HCT116 (cell line): ENCODE results near the gene RIMBP2. TPM values are rescaled to one million over a fixed set of nuclear protein-coding genes. Genes with fewer than 3 reads are reported as not detected.

Experiments used
- ATAC-seq: fragments of 200-7000 bp; cut with Tn5 transposase; 2 replicates; pipeline ENCODE4 v1.9.1; 2020; ENCODE audit warnings: mild to moderate bottlenecking, moderate library complexity
- BruUV-seq: library from RNA; stranded (reverse); fragments of 400-500 nt; replicated peaks from 2 replicates; lab custom pipeline; 2021; lab: Mats Ljungman, UMichigan
- CTCF ChIA-PET: fragments of 300-600 bp; sonication (Branson Sonifier 250); formaldehyde crosslinking; loops from one replicate; lab custom pipeline; 2021; ENCODE audit warnings: antibody characterized with exemption; lab: Charles Lee
- POLR2A ChIA-PET: fragments of 300-600, 350-600 bp; sonication (Branson Sonifier 250); formaldehyde crosslinking; loops from one replicate; lab custom pipeline; 2021; ENCODE audit warnings: antibody characterized with exemption; lab: Charles Lee
- RAD21 ChIA-PET, 2 experiments: fragments of 300-600 bp; sonication (Branson Sonifier 250); formaldehyde crosslinking; loops; one replicate each; lab custom pipeline; 2023; ENCODE audit warnings: low total read pairs in 2 of 2; ENCODE audit not compliant: uncharacterized antibody in 2 of 2, unreplicated experiment in 2 of 2, low non-redundant PET in 1 of 2; lab: Charles Lee
- DNase-seq: peaks from one replicate; pipeline ENCODE4 v3.0.0-alpha.2; 2010; ENCODE audit warnings: low read depth, low spot score
- H2AFZ ChIP-seq: fragments of 200-600 bp; shearing (Covaris generic), sonication (generic); 2 replicates; pipeline ENCODE4 v1.6.1; 2017; ENCODE audit warnings: low read depth, mixed run types, mixed read lengths, antibody characterized with exemption, low read length; ENCODE audit not compliant: poor library complexity, severe bottlenecking
- H3K27ac ChIP-seq: 2 replicates; pipeline ENCODE4 v1.5.1; 2012; ENCODE audit warnings: low read depth, low read length
- H3K27me3 ChIP-seq: fragments of 200-600 bp; sonication (generic); 2 replicates; pipeline ENCODE4 v1.6.1; 2016; ENCODE audit warnings: mixed run types, low read length, mixed read lengths; ENCODE audit not compliant: insufficient read depth
- H3K36me3 ChIP-seq, 2 experiments: fragments of 200-500 bp in 1 of 2; fragments of 200-600 bp in 1 of 2; sonication (Bioruptor generic) in 1 of 2; sonication (generic) in 1 of 2; 2 replicates each; pipeline versions ENCODE4 v1.5.1 to v1.6.1; 2014 to 2016; ENCODE audit warnings: low read length in 2 of 2, inconsistent platforms in 1 of 2, mixed read lengths in 1 of 2, mixed run types in 1 of 2; ENCODE audit not compliant: insufficient read depth in 2 of 2, control insufficient read depth in 1 of 2
- H3K4me1 ChIP-seq, 2 experiments: fragments of 200-600 bp in 1 of 2; sonication (generic) in 1 of 2; 2 replicates each; pipeline versions ENCODE4 v1.5.1 to v1.6.1; 2012 to 2017; ENCODE audit warnings: low read length in 2 of 2, inconsistent platforms in 1 of 2, mild to moderate bottlenecking in 1 of 2, mixed read lengths in 1 of 2, mixed run types in 1 of 2, moderate library complexity in 1 of 2; ENCODE audit not compliant: insufficient read depth in 2 of 2, control insufficient read depth in 1 of 2
- H3K4me2 ChIP-seq: fragments of 200-600 bp; sonication (generic); 2 replicates; pipeline ENCODE4 v1.6.1; 2017; ENCODE audit warnings: mixed run types, low read length, mixed read lengths
- H3K4me3 ChIP-seq, 2 experiments: fragments of 200-600 bp in 1 of 2; sonication (generic) in 1 of 2; replicated peaks in 1 of 2; 2 replicates each; pipeline ENCODE4 v1.5.1; 2011 to 2016; ENCODE audit warnings: low read length in 2 of 2, control low read depth in 1 of 2, low read depth in 1 of 2, mild to moderate bottlenecking in 1 of 2, mixed read lengths in 1 of 2, mixed run types in 1 of 2
- H3K79me2 ChIP-seq: fragments of 200-600 bp; sonication (generic); 2 replicates; pipeline ENCODE4 v1.6.1; 2017; ENCODE audit warnings: mild to moderate bottlenecking, mixed run types, low read length, moderate library complexity, mixed read lengths; ENCODE audit not compliant: insufficient read depth
- H3K9ac ChIP-seq: fragments of 200-600 bp; sonication (generic); 2 replicates; pipeline ENCODE4 v1.6.1; 2016; ENCODE audit warnings: low read length, mixed read lengths
- H3K9me2 ChIP-seq: fragments of 200-600 bp; sonication (generic), shearing (Covaris generic); 2 replicates; pipeline ENCODE4 v1.6.1; 2017; ENCODE audit warnings: mixed run types, mild to moderate bottlenecking, moderate library complexity; ENCODE audit not compliant: insufficient read depth
- H3K9me3 ChIP-seq, 2 experiments: fragments of 200-500 bp in 1 of 2; fragments of 200-600 bp in 1 of 2; sonication (Bioruptor generic) in 1 of 2; sonication (generic) in 1 of 2; 2 replicates each; pipeline ENCODE4 v1.6.1; 2014 to 2017; ENCODE audit warnings: low read length in 2 of 2, mixed read lengths in 2 of 2, inconsistent platforms in 1 of 2, low read depth in 1 of 2, mild to moderate bottlenecking in 1 of 2, mixed run types in 1 of 2, moderate library complexity in 1 of 2; ENCODE audit not compliant: control insufficient read depth in 1 of 2, insufficient read depth in 1 of 2
- H4K20me1 ChIP-seq: fragments of 200-600 bp; sonication (generic), shearing (Covaris generic); 2 replicates; pipeline ENCODE4 v1.6.1; 2017; ENCODE audit warnings: mixed run types, mild to moderate bottlenecking, moderate library complexity; ENCODE audit not compliant: insufficient read depth
- ATF3 ChIP-seq: IDR thresholded peaks from 2 replicates; pipeline ENCODE4 v1.6.1; 2012
- CBX3 ChIP-seq: IDR thresholded peaks from 2 replicates; pipeline ENCODE4 v1.6.1; 2012; ENCODE audit warnings: low read depth
- EGR1 ChIP-seq: IDR thresholded peaks from 2 replicates; pipeline ENCODE4 v1.6.1; 2012; ENCODE audit warnings: low read depth
- ELF1 ChIP-seq: IDR thresholded peaks from 2 replicates; pipeline ENCODE4 v1.6.1; 2012; ENCODE audit warnings: low read depth, borderline replicate concordance
- EZH2phosphoT487 ChIP-seq: fragments of 200-600 bp; IDR thresholded peaks from 2 replicates; pipeline ENCODE4 v1.6.1; 2018; ENCODE audit warnings: antibody characterized with exemption, borderline replicate concordance
- JUND ChIP-seq: IDR thresholded peaks from 2 replicates; pipeline ENCODE4 v1.6.1; 2012
- POLR2AphosphoS5 ChIP-seq: IDR thresholded peaks from 2 replicates; pipeline ENCODE4 v1.6.1; 2011; ENCODE audit warnings: mild to moderate bottlenecking, low read depth, low read length, moderate library complexity
- RAD21 ChIP-seq: IDR thresholded peaks from 2 replicates; pipeline ENCODE4 v1.6.1; 2012; ENCODE audit warnings: low read depth, mild to moderate bottlenecking
- REST ChIP-seq: IDR thresholded peaks from 2 replicates; pipeline ENCODE4 v1.6.1; 2012; ENCODE audit warnings: low read depth
- SRF ChIP-seq: IDR thresholded peaks from 2 replicates; pipeline ENCODE4 v1.6.1; 2012; ENCODE audit warnings: low read depth
- intact Hi-C: fragments of 100-400 bp; cut with micrococcal nuclease; formaldehyde crosslinking; loops from 2 replicates; pipeline ENCODE4 v1.10.0; 2022
- total RNA-seq: library from RNA; stranded (reverse); gene quantifications from one replicate; pipeline ENCODE4 v1.2.1, GENCODE V29; 2021; ENCODE audit not compliant: unreplicated experiment
- TF ChIP-seq, protein P1 (sequence below), 3 experiments: fragments of 200-600 bp in 1 of 3; sonication (generic) in 1 of 3; IDR thresholded peaks in 2 of 3; conservative IDR thresholded peaks in 1 of 3; 2 replicates each; pipeline ENCODE4 v1.5.1; 2012 to 2017; ENCODE audit warnings: low read depth in 2 of 3, low read length in 2 of 3, antibody characterized with exemption in 1 of 3, borderline replicate concordance in 1 of 3, control low read depth in 1 of 3, mild to moderate bottlenecking in 1 of 3, mixed read lengths in 1 of 3, mixed run types in 1 of 3, moderate library complexity in 1 of 3; ENCODE audit not compliant: insufficient read depth in 1 of 3

Gene RIMBP2
- total RNA-seq, 1 experiment from 2014 or later = not detected

DNA sequence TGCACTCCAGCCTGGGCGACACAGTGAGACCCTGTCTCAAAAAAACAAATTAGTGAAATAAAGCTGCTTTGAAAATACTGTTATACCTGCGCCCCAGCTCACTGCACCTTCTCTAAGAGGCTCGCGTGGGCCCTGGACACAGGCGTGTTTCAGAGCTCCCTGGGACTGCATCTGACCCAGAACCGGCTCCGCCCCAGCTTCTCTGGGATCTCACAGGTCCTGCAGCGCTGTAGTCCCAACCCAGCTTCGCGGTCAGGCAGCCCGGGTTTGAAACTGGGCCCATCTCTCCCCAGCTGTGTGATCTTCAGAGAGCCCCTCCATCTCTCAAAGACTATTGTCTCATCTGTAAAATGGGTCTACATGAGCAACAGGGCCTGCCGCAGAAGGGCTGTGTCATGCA, 7.5 kb downstream of the RIMBP2 start:
- intact Hi-C loops = no loop called here
- BruUV-seq = no TSS peak
- Histone ChIP-seq H3K27me3 (0 out of 2 replicates have a peak, but pooled peaks cover 3% of the 10 kb centered on the region), H3K79me2 (no peaks in the 10 kb centered on the region), H3K4me3 (no peak overlapping the region), H3K9me3 (no peaks in the 10 kb centered on the region), H3K4me1 (no peaks in the 10 kb centered on the region), H2AFZ (no peak overlapping the region), H4K20me1 (no peaks in the 10 kb centered on the region), H3K36me3 (no peaks in the 10 kb centered on the region), H3K4me2 (no peak overlapping the region), H3K9me2 (no peaks in the 10 kb centered on the region), H3K9ac (no peak overlapping the region), H3K27ac (no peak overlapping the region)
- ChIA-PET RAD21 (no interaction called here), CTCF (no interaction called here), POLR2A (no interaction called here)
- no peak for ATAC-seq
- DNase-seq = no peak
- no peak for TF ChIP-seq JUND
- no peak for TF ChIP-seq SRF
- TF ChIP-seq POLR2AphosphoS5 = no peak
- no peak for TF ChIP-seq ELF1
- TF ChIP-seq RAD21 = no peak
- TF ChIP-seq CBX3 = no peak
- TF ChIP-seq ATF3 = no peak
- TF ChIP-seq, protein P1, sequence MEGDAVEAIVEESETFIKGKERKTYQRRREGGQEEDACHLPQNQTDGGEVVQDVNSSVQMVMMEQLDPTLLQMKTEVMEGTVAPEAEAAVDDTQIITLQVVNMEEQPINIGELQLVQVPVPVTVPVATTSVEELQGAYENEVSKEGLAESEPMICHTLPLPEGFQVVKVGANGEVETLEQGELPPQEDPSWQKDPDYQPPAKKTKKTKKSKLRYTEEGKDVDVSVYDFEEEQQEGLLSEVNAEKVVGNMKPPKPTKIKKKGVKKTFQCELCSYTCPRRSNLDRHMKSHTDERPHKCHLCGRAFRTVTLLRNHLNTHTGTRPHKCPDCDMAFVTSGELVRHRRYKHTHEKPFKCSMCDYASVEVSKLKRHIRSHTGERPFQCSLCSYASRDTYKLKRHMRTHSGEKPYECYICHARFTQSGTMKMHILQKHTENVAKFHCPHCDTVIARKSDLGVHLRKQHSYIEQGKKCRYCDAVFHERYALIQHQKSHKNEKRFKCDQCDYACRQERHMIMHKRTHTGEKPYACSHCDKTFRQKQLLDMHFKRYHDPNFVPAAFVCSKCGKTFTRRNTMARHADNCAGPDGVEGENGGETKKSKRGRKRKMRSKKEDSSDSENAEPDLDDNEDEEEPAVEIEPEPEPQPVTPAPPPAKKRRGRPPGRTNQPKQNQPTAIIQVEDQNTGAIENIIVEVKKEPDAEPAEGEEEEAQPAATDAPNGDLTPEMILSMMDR (IDR thresholded peaks at IDR 0.05 in 2 of 3, conservative IDR thresholded peaks at IDR 0.05 in 1 of 3; ENCODE audit: borderline replicate concordance in 1 of 3, insufficient read depth in 1 of 3, low read depth in 2 of 3, low read length in 2 of 3) = no peak
- no peak for TF ChIP-seq REST
- no peak for TF ChIP-seq EGR1
- TF ChIP-seq EZH2phosphoT487 = no peak
